DOHH2 (cell line): ENCODE results near the gene BAX.

Experiments
- H3F3A ChIP-seq: fragments of 200-600 bp; sonication (generic), shearing (Covaris generic); 2 replicates; pipeline ENCODE4 v1.6.0; 2016; ENCODE audit warnings: antibody characterized with exemption, mild to moderate bottlenecking; ENCODE audit not compliant: control insufficient read depth, insufficient read depth
- H3K27ac ChIP-seq: fragments of 200-600 bp; sonication (generic); 2 replicates; pipeline ENCODE4 v1.5.1; 2014; ENCODE audit warnings: low read depth, mild to moderate bottlenecking, low read length, moderate library complexity
- H3K27me3 ChIP-seq: fragments of 200-600 bp; sonication (generic); 2 replicates; pipeline ENCODE4 v1.6.1; 2014; ENCODE audit warnings: mild to moderate bottlenecking, low read length, mixed read lengths; ENCODE audit not compliant: control insufficient read depth
- H3K36me3 ChIP-seq: fragments of 200-600 bp; sonication (generic); 2 replicates; pipeline ENCODE4 v1.6.1; 2014; ENCODE audit warnings: mild to moderate bottlenecking, low read length, moderate library complexity, mixed read lengths; ENCODE audit not compliant: control insufficient read depth
- H3K4me1 ChIP-seq: fragments of 200-600 bp; sonication (generic); 2 replicates; pipeline ENCODE4 v1.6.1; 2014; ENCODE audit warnings: mild to moderate bottlenecking, low read length, mixed read lengths; ENCODE audit not compliant: control insufficient read depth
- H3K4me2 ChIP-seq: fragments of 200-600 bp; sonication (generic); 2 replicates; pipeline ENCODE4 v1.6.0; 2014; ENCODE audit warnings: mild to moderate bottlenecking, low read length, moderate library complexity
- H3K4me3 ChIP-seq: fragments of 200-600 bp; sonication (generic); 2 replicates; pipeline ENCODE4 v1.5.1; 2014; ENCODE audit warnings: mild to moderate bottlenecking, low read length, mixed read lengths
- H3K79me2 ChIP-seq: fragments of 200-600 bp; sonication (generic); 2 replicates; pipeline ENCODE4 v1.6.1; 2014; ENCODE audit warnings: mild to moderate bottlenecking, low read length, mixed read lengths; ENCODE audit not compliant: control insufficient read depth
- H3K9me2 ChIP-seq: fragments of 200-600 bp; sonication (generic); replicated peaks from 2 replicates; pipeline ENCODE4 v1.6.1; 2014; ENCODE audit warnings: mild to moderate bottlenecking, low read length, mixed read lengths; ENCODE audit not compliant: control insufficient read depth
- H3K9me3 ChIP-seq: fragments of 200-600 bp; sonication (generic); 2 replicates; pipeline ENCODE4 v1.6.1; 2014; ENCODE audit warnings: antibody characterized with exemption, low read length, mixed read lengths; ENCODE audit not compliant: control insufficient read depth, insufficient read depth
- H4K20me1 ChIP-seq: fragments of 200-600 bp; sonication (generic); 2 replicates; pipeline ENCODE4 v1.6.0; 2014; ENCODE audit warnings: low read depth, mild to moderate bottlenecking, antibody characterized with exemption, low read length, moderate library complexity; ENCODE audit not compliant: control insufficient read depth, insufficient read depth
- EZH2phosphoT487 ChIP-seq: fragments of 200-600 bp; sonication (generic); IDR thresholded peaks from 2 replicates; pipeline ENCODE4 v1.6.1; 2017; ENCODE audit warnings: borderline replicate concordance, mild to moderate bottlenecking, antibody characterized with exemption, low read length, moderate library complexity, mixed read lengths
- TF ChIP-seq, protein P1 (sequence below): fragments of 200-600 bp; sonication (generic); IDR thresholded peaks from one replicate; pipeline ENCODE4 v1.5.1; 2014; ENCODE audit warnings: antibody characterized with exemption, mild to moderate bottlenecking, low read depth, low read length; ENCODE audit not compliant: poor library complexity, severe bottlenecking

The BAX gene

DNA sequence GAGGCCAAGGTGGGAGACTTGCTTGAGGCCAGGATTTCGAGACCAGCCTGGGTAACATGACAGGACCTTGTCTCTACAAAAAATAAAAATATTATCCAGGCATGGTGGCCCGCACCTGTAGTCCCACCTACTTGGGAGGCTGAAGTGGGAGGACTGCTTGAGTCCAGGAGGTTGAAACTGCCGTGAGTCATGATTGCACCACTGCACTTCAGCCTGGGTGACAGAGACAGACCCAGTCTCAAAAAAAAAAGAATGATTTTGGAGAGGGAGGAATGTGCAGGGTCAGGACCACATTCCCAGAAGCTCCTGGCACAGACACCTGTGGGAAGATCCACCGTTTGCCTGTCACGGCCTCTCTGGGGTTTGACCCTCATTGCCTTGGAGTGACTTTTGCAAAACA, 9.3 kb upstream of the BAX start:
- Histone ChIP-seq H3K27me3 (no peaks in the 10 kb centered on the region), H3K4me1 (peaks cover 8% of the 10 kb centered on the region), H3K4me2 (no peak overlapping the region), H4K20me1 (no peaks in the 10 kb centered on the region), H3K9me2 (no peaks in the 10 kb centered on the region), H3K9me3 (peaks cover 14% of the 10 kb centered on the region), H3K27ac (no peak overlapping the region), H3K4me3 (no peak overlapping the region), H3K36me3 (no peaks in the 10 kb centered on the region), H3F3A (no peaks in the 10 kb centered on the region), H3K79me2 (no peaks in the 10 kb centered on the region)
- TF ChIP-seq EZH2phosphoT487 = no peak
- TF ChIP-seq, protein P1, sequence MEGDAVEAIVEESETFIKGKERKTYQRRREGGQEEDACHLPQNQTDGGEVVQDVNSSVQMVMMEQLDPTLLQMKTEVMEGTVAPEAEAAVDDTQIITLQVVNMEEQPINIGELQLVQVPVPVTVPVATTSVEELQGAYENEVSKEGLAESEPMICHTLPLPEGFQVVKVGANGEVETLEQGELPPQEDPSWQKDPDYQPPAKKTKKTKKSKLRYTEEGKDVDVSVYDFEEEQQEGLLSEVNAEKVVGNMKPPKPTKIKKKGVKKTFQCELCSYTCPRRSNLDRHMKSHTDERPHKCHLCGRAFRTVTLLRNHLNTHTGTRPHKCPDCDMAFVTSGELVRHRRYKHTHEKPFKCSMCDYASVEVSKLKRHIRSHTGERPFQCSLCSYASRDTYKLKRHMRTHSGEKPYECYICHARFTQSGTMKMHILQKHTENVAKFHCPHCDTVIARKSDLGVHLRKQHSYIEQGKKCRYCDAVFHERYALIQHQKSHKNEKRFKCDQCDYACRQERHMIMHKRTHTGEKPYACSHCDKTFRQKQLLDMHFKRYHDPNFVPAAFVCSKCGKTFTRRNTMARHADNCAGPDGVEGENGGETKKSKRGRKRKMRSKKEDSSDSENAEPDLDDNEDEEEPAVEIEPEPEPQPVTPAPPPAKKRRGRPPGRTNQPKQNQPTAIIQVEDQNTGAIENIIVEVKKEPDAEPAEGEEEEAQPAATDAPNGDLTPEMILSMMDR = no peak

GRCh38 chr19:48945817-48946216, 8.9 kb upstream of the BAX start:
- TF ChIP-seq, protein P1 = no peak
- TF ChIP-seq EZH2phosphoT487 = no peak
- H4K20me1 ChIP-seq = no peaks in the 10 kb centered on the region
- H3K9me3 ChIP-seq = peaks cover 14% of the 10 kb centered on the region
- H3K27me3 ChIP-seq = no peaks in the 10 kb centered on the region
- H3F3A ChIP-seq = no peaks in the 10 kb centered on the region
- H3K4me2 ChIP-seq = no peak overlapping the region
- H3K4me1 ChIP-seq = peaks cover 12% of the 10 kb centered on the region
- no peaks in the 10 kb centered on the region for H3K79me2 ChIP-seq
- H3K9me2 ChIP-seq = no peaks in the 10 kb centered on the region
- H3K27ac ChIP-seq = no peak overlapping the region
- no peaks in the 10 kb centered on the region for H3K36me3 ChIP-seq
- H3K4me3 ChIP-seq = no peak overlapping the region

- no peaks in the 10 kb centered on the region for H3K27me3 ChIP-seq
- H3K79me2 ChIP-seq = no peaks in the 10 kb centered on the region
- no peak overlapping the region for H3K27ac ChIP-seq
- H3F3A ChIP-seq = no peaks in the 10 kb centered on the region
- no peak for TF ChIP-seq EZH2phosphoT487
- TF ChIP-seq, protein P1 = no peak
- H3K4me3 ChIP-seq = no peak overlapping the region
- peaks cover 14% of the 10 kb centered on the region for H3K9me3 ChIP-seq
- H3K4me1 ChIP-seq = peaks cover 20% of the 10 kb centered on the region
- no peaks in the 10 kb centered on the region for H4K20me1 ChIP-seq
- H3K36me3 ChIP-seq = no peaks in the 10 kb centered on the region
- H3K4me2 ChIP-seq = no peak overlapping the region
- no peaks in the 10 kb centered on the region for H3K9me2 ChIP-seq
Observed at GRCh38 chr19:48946463-48947257, 8.0 kb upstream of the BAX start.
